HG03565 (cell line): ENCODE measurements around the gene LRRC10B.
"Not testable (repeated sequence)": the region's sequence is repeated elsewhere in the genome, so short reads cannot be mapped to it uniquely, and the experiment has no call there.

Experiments used
- ATAC-seq: cut with Tn5 transposase; IDR thresholded peaks from one replicate; pipeline ENCODE4 v1.9.1; 2021; ENCODE audit warnings: mild to moderate bottlenecking, moderate library complexity; ENCODE audit not compliant: unreplicated experiment

The LRRC10B gene

DNA sequence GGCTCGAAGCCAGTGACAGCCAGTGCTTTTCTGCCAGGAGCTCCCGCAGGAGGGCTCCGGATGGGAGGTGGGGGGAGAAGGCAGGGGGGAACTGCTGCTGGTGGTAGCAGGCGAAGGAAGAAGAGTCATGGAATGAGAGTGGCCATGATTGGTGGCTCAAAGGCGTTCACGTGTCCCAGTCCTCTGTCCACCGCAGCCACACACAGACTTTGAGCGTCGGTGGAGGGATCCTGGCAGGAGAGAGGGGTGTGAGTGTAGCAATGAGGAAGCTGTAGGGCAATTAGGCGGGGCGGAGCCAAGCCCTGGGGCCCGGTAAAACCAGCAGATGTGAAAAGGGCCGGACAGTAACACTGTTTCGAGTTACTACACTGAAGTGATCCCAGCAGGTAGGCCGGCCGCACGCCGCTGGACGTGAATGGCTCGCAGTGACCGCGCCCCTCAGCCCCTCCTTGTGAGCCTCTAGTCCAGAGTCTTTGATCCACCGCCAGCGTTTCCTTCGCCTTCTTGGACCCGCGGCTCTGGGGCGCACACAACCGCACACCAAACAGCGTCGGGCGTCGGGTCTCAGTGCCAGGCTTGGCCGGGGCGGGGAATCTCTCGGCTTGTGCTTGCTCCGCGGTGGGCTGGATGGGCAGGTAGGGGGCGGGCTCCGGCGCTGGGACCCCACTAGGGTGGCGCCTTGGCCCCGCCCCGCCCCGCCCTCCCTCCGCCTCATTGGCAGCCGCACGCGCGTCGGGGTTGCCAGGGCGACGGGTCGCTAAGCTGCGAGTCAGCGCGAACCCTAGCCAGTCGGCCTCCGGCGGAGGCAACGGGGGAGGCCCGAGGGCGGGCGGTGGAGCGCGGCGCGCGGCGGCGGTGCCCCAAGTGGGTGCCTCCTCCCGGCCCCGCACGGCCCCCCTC is at the start of gene LRRC10B:
Gene LRRC10B (plus strand): TSS at position 788 of the 900 bp plus-strand sequence. CDS start 250 bp downstream, outside the sequence.
- ATAC-seq: no peak

DNA sequence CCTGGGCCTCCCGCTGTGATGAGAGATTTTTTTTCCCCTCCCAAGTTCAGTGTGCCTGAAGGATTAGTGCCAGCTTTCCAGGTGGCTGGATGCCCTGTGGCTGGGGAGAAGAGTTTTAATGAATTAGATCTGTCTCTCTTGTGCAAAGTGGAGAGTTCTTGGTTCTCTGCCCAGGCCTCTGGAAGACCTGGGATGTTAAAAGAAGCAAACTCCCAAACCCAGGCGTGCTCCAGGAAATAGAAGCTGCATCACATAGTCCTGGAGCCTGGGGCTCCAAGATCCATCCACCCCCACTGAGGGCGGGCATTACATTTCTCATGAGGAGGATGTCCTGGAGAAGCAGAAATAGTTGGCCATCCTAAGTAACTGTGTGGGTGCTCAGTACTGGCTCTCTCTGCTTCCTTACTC is 48.1 kb upstream of the LRRC10B start:
- no peak for ATAC-seq

DNA sequence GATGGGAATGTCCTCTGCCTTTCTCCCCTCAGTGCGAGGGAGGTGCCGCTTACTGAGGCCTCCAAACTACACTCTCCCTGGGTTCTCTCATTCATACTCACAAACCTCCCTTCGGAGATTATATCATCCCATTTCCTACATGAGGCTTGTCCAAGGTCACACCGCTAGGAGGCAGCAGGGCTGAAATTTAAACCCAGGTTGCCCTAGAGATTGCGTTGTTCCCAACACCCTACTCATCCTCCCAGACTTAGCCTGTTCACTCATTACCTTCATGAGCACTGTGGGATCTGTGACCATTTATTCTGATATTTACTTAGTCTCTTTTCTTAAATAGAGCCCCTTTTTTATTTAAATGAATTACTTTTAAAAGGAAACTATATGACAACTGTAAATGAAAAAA is 47.6 kb upstream of the LRRC10B start:
- no peak for ATAC-seq

DNA sequence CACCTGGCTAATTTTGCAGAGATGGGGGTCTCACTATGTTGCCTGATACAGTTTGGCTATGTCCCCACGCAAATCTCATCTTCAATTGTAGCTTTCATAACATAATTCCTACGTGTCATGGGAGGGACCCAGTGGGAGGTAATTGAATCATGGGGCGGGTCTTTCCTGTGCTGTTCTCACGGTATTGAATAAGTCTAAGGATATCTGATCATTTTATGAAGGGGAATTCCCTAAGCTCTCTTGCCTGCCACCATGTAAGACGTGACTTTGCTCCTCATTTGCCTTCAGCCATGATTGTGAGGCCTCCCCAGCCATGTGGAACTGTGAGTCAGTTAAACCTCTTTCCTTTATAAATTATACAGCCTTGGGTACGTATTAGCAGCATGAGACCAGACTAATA is 40.9 kb upstream of the LRRC10B start:
- not testable (repeated sequence) for ATAC-seq

DNA sequence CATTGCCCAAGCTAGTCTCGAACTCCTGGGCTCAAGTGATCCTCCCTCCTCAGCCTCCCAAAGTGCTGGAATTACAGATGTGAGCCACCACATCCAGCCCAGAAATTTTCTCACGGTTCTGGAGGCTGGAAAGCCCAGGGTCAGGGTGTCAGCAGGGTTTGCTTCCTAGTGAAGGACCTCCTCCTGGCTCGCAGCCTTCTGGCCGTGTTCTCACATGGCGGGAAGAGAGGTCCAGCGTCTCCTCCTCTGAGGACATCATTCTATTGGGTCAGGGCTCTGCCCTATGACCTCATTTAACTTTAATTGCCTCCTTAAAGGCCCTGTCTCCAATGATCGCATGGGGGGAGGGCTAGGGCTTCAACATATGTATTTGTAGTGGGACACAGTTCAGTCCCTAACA is 40.5 kb upstream of the LRRC10B start:
- ATAC-seq: no peak

DNA sequence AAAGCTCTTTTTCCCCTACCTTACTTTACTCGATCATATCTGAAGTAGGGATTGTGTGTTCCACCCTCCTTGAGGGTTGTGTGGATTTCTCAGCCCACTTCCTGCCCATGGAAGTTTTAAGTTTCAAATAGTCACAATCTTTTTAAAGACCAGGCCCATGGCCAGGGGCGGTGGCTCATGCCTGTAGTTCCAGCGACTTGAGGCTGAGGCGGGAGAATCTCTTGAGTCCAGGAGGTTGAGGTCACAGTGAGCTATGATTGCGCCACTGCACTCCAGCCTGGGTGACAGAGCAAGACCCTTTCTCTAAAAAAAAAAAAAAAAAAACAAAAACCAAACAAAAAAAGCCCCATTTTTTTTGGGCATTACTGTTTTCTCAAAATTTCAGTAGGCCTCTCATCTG is 36.3 kb upstream of the LRRC10B start:
- no peak for ATAC-seq

DNA sequence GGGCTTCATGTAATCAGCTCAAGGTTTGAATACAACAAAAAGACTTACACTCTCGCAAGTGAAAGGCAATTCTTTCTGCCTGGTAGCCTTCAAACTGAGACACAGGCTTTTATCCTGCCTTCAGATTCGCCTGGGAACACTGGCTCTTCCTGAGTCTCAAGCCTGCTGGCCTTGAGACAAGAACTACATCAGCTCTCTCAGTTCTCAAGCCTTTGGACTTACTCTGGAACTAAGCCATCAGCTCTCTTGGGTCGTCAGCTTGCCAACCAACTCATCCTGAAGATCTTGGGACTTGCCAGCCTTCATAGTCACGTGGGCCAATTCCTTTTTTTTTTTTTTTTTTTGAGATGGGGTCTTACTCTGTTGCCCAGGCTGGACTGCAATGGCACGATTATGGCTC is 35.7 kb upstream of the LRRC10B start:
- no peak for ATAC-seq

DNA sequence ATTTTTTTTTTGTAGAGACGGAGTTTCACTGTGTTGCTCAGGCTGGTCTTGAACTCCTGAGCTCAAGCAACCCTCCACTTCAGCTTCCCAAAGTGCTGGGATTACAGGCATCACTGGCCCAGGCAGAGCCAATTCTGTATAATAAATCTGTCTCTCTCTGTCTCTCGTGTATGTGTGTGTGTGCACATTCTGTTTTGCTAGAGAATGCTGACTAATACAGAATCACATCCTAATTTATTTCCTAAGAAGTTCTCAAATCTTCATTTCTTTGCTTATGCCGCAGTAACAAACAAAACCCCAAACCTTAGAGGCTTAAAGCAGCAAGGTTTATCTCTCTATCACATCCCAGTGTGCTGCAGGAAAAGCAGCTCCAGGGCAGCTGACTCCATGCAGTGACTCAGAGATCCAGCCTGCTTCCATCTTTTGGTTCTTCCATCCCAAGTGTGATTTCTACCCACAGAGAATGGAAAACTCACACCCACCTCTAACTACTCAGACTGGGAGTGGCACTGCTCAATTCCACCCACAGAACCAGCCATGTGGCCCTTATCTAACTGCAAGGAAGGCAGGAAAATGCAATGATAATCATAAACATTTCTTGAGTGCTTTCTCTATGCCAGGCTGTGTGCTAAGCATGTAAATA is 35.1 kb upstream of the LRRC10B start:
- no peak for ATAC-seq

DNA sequence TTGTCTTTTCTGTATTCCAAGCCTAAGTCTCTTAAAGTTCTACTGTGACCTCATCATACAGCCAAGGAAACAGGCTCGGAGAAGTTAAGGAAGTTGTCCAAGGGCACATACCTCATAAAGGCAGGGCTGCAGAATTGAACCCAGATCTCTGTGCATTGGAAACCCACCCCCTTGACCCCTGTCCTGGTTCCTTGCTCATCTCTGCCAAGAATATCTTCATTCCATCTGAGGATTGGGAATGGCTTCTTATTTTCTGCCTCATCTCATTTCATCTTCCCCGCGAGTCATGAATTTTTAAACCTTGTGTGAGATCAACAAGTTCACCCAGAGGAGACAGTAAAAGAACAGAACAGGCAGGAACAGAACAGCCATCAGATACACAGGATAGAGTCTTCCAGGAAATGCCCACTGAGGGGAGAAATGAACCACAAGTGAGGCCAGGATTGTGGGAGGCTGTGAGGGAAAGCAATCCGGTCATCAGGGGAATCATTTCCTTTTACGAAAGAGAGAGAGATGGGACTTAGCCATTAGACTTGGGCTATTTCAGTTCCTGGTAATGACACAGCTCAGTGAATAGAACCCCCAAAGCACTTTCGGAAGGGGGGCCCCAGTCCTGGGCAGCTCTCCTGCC is 34.4 kb upstream of the LRRC10B start:
- no peak for ATAC-seq

DNA sequence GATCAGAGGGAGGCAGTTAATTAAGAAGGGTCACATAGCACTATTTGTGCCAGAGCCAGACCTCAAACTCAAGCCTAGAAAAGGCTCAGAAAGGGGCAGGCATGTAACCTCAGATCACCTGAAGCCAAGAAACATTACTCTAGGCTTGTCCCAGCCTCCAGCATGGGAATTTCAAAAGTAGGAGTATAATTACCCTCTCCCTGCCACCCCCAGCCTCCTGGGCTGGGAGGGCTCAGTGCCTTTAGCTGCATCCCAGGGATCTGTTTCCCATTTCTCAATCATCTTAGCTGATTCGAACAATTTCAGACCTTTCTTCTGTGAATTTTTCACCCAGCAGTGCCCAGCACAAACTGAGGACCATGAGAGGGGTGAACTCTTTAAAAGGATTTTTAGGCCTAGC is 33.1 kb upstream of the LRRC10B start:
- no peak for ATAC-seq

DNA sequence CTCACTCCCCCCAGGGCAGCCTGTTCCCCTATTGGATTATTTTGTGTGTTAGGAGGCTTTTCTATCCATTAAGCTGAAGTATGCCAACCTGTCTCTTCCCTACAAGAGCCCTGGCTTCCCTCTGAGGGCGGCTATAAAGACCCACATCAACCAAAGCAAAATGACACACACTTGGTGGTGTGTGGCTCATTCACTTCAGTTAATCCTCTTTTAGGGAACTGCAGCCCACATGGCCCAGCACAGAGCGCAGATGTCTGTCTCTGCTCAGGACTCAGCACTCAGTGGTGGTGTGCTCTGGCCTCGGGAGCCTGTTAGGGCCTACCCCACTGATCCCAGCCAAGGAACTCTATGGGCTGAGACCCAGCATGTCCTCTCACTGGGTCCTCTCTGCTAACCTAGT is 32.2 kb upstream of the LRRC10B start:
- ATAC-seq: no peak

DNA sequence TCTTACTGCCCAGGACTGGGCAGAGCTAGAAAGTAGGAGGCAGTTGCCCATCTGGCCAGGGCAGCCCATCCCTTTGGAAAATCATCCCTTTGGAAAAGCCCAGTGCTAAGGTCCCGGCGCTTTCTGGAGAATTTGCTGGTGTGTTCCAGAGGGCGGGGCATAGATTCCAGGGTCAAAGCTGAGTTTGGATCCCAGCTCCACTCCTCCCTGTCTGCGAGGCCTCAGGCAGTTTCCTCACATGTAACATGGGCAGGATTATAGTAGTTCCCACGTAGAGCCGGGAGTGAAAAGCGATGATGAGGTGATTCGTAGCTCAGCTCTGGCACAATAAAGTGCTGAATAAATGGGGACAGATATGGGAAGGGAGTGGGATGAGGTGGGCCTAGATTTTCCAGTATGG is 31.4 kb upstream of the LRRC10B start:
- no peak for ATAC-seq

DNA sequence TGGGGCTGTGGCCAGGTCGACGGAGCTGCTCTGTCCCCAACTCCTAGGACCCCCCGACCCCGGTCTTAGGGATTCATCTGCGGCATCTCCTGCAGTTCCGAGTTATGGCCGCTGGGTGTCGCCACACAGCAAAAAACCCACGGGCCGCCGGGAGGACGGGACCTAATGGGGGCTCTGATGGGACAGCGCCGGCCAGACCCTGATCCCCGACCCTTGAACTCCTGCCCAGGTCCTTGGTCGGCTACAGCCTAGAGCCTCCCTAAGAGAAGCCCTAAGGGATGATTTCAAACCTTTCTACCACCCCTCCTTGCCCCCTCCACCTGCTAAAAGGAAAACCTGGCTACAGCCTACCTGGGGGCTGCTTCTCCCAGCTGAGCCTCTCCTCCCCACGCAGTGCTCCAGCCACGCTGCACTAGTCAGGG is 30.8 kb upstream of the LRRC10B start:
- no peak for ATAC-seq

DNA sequence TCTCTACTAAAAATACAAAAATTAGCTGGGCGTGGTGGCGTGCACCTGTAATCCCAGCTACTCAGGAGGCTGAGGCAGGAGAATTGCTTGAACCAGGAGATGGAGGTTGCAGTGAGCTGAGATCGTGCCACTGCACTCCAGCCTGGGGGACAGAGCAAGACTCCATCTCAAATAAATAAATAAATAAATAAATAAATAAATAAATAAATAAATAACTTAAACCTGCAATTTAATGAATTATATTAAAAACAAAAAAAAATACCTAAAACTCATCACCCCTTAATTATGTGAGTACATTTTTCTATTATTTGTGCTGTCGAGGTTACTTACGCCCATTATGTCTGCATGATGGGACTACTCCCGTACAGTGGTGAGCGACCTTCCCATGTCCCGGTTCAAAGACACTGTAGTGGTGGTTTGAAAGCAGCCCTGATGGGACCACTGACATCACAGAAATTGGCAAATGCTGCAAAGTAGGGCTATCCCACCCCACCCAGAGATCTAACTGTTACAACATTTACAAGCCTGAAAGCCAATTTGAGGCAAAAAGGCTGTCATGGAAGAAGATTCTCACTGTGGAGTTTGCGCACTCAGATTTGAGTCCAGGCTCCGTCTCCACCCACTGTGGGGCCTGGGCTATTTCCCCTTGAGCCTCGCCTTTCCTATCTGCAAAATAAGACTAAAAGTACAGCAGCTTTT is 29.0 kb upstream of the LRRC10B start:
- not testable (repeated sequence) for ATAC-seq

DNA sequence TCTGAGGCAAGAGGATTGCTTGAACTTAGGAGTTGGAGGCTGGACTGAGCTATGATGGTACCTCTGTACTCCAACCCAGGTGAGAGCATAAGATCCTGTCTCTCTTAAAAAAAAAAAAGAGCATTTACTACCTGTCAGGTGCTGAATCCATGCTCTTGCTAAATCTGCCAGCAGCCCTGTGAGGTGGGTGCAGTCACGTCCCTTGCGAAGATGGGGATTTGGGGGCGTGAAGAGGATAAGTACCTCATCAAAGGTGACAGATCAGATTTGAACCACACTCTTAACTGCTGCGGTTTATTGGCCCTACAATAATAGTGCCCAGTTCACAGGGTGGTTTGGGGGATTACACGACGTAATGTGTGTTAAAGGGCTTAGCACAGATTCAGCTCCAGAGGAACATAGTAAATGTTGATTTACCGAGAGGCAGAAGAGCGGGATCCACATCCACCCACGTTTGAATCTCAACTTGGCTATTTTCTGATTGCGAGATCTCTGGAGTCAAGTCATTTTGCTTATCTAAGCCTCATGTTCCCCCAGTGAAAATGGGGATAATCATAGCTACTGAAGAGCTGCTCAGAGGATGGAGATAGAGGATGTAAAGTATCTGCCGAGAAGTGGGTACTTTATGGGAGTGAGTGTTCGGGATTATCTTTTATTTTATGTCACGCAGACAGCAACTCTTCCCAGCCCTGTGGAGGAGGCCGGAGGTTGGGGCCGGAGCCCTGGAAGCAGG is 28.1 kb upstream of the LRRC10B start:
- no peak for ATAC-seq

DNA sequence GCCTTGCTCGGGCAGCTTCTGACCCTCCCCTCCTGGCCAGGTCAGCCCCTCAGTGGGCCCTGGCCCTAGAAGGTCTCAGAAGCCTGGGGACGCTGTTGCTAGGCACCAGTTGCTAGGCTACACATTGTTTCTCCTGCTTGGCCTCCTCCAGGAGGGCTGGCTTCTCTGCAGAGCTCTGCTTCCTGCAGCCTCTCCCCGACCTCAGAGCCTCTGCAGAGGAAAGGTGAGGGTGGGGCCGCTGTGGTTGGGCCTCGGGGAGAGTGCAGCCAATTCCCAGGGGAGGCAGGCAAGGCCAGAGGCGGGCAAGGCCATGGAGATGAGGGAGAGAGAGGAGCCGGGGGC is 27.6 kb upstream of the LRRC10B start:
- no peak for ATAC-seq

DNA sequence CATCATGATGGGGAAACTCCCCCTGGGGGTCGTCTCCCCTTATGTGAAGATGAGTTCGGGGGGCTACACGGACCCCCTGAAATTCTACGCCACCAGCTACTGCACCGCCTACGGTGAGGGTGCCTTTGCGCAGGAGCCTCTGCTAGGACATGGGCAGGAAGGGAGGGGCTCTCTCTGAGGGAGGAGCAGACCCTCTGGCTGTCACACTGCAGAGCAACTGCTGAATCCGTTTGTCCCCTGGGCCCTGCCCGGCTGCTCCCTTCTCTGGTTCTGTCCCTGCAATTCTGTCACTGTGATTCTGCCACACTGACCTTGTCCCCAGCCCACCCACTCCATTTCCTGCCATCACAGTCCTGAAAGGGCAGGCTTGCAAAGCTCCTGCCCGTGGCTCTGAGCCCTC is 26.7 kb upstream of the LRRC10B start:
- no peak for ATAC-seq

DNA sequence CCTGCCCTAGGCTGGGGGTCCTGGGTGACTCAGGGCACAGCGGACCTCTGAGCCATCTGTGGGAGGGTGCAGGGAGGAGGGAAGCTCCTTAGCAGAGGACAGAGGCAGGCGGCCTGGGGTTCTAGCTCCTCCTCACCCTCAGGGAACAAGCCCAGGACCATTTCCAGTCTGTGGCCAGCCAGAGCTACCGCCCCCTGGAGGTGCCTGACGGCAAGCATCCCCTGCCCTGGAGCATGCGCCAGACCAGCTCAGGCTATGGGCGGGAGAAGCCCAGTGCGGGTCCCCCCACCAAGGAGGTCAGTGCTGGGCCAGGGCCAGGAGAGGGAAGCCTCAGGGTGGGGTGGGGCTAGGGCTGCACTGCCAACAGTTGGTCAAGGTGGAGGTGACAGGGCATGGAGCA is 26.0 kb upstream of the LRRC10B start:
- no peak for ATAC-seq

DNA sequence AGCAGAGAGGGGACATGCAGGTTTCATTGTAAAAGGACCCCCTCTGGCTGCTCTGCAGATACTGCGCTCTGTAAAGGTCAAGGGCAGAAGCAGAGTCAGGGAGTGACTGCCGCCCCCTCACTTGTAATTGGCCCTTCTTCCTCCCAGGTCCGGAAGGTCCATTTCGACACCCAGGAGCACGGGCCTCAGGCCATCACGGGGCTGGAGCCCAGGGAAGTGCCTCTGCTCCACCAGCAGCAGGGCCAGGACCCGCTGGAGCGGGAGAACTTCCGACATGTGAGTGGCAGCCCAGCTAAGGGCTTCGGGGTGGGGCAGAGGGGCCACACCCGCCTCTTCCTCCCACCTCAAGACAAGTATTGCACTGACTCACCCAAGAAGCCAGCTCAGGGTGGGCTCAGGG is 24.0 kb upstream of the LRRC10B start:
- ATAC-seq: no peak

DNA sequence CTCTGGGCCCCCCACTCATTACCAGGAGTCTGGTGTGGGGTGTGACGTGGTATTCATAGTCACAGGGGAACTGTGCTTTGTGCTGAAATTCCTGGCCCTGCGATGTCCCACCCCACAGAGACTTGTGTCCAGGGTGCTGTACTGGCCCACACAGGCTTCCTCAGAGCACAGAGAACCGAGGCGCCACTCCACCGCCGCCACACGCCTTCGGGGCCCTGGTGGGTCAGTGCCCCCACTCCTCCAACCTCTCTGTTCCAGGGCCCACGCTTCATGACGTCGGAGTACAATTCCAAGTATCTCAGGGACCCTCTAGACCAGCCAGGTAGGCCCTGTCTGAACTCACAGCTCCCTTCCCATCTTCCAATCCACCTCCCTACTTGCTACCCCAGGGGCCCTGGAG is 23.5 kb upstream of the LRRC10B start:
- no peak for ATAC-seq
